Measurements from ENCODE around the gene WNT9B. TPM values are rescaled to one million over a fixed set of nuclear protein-coding genes. Genes with fewer than 3 reads are reported as not detected.
A peak's percentile ranks its signal among the peaks of the same experiment; 100 is the strongest.

The WNT9B gene
- total RNA-seq, 4 donors from 2014 or later, result 0.31 to 0.81 (median 0.45) TPM; not detected in 1

DNA sequence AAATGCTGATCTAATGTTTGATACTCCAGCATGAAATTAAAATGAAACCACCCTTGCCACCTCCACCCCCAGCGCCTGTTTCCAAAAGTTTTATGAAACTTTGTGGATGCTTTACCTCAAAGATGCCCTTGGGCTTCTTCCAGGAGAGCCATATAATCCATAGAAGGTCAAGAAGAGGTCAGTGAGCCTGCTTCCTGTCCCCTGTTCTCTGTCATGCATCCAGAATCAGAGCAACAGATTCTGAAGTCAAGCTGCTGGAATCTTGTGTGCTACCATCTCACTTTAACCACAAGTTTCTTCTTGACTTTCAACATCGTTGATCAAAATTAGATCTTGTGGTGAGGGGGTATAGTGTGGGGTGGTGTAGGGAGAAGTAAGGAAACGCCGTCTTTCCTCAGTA is 80.2 kb downstream of the WNT9B start:
- WGBS, 2 donors (ENCODE audit: low coverage in 1 of 2), result 75 to 91% methylated on average over 4 of the region's 4 CpGs
- peaks cover 0 to 24% (median 0%) of the 10 kb centered on the region in 3 donors for H3K4me1 ChIP-seq
- H3K27me3 ChIP-seq, result no peaks in the 10 kb centered on the region
- no peaks in the 10 kb centered on the region for H3K9me3 ChIP-seq
- ATAC-seq, result no peak
- no peak overlapping the region for H3K27ac ChIP-seq
- TF ChIP-seq EP300 (IDR thresholded peaks at IDR 0.05) (no peak), POLR2AphosphoS5 (IDR thresholded peaks at IDR 0.05) (no peak), POLR2A (IDR thresholded peaks at IDR 0.05) (no peak)
- TF ChIP-seq, protein P1, sequence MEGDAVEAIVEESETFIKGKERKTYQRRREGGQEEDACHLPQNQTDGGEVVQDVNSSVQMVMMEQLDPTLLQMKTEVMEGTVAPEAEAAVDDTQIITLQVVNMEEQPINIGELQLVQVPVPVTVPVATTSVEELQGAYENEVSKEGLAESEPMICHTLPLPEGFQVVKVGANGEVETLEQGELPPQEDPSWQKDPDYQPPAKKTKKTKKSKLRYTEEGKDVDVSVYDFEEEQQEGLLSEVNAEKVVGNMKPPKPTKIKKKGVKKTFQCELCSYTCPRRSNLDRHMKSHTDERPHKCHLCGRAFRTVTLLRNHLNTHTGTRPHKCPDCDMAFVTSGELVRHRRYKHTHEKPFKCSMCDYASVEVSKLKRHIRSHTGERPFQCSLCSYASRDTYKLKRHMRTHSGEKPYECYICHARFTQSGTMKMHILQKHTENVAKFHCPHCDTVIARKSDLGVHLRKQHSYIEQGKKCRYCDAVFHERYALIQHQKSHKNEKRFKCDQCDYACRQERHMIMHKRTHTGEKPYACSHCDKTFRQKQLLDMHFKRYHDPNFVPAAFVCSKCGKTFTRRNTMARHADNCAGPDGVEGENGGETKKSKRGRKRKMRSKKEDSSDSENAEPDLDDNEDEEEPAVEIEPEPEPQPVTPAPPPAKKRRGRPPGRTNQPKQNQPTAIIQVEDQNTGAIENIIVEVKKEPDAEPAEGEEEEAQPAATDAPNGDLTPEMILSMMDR (IDR thresholded peaks at IDR 0.05), result no peak
- H3K36me3 ChIP-seq, result peaks cover 9 to 76% of the 10 kb centered on the region in 2 donors
- no peak overlapping the region for H3K4me3 ChIP-seq

DNA sequence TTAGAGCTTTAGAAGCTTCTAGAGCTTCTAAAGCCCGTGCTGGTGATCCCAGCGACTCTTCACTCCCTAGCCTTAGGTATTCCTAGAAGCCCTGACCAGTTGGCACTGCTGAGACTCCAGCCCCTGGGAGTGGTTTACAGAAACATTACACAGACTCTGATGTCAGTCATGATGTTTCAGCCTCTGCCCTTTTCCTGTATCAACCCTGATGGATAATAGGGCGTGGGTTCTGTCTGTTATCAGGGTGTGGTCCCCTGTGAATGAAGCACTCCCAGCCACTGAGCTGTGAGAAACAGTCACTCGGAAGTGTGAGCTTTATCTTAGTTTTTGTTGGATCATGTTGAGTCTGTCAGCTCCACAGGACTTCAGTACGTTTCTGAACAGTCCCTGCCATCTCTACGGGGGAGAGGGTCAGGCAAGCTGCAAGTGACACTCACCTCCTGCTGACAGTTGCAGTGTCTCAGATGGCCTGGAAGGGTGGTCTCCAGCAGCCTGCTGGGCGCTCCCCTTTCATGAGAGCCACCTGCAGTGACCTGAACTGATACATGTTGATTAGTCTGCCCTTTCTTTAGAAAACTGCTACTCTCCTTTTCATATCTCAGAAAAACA is 84.4 kb downstream of the WNT9B start:
- TF ChIP-seq, protein P1 (IDR thresholded peaks at IDR 0.05), result no peak
- TF ChIP-seq POLR2AphosphoS5 (IDR thresholded peaks at IDR 0.05) (no peak), EP300 (IDR thresholded peaks at IDR 0.05) (no peak), POLR2A (IDR thresholded peaks at IDR 0.05) (no peak)
- 70% methylated on average over 2 of the region's 7 CpGs; no CpG with 5 or more reads in 1 of the 2 donors for WGBS, 2 donors (ENCODE audit: low coverage in 1 of 2)
- H3K27me3 ChIP-seq, result no peaks in the 10 kb centered on the region
- H3K4me1 ChIP-seq, result no peaks in the 10 kb centered on the region
- no peak overlapping the region for H3K4me3 ChIP-seq
- no peaks in the 10 kb centered on the region for H3K9me3 ChIP-seq
- no peak overlapping the region for H3K27ac ChIP-seq
- peaks cover 9 to 100% of the 10 kb centered on the region in 2 donors for H3K36me3 ChIP-seq
- peak; percentile 73 for ATAC-seq

Small RNA genes within 50 kb of the gene (small RNA-seq; reads per million reads assigned to genes)
- 0 reads per million in 4 donors for gene RNU6ATAC3P

Other genes with a start within 250 kb of the WNT9B start
- gene WNT3, start 32.9 kb upstream of the WNT9B start, total RNA-seq, result 1 to 10 TPM in 2 of 4 donors, under 1 TPM in 2; 0.62 to 1.4 (median 0.99) TPM
- gene GOSR2, start 71.6 kb downstream of the WNT9B start, total RNA-seq, result 10 to 100 TPM; 37.8 to 53.1 (median 45.5) TPM
- 1 to 10 TPM in 2 of 4 donors, not detected in 2; 1.1 to 1.8 TPM for gene RPRML, start 127.7 kb downstream of the WNT9B start, total RNA-seq

All from gastroesophageal sphincter (tissue), 4 donors.